ENCODE measurements around the gene GRIN3B.

DNA sequence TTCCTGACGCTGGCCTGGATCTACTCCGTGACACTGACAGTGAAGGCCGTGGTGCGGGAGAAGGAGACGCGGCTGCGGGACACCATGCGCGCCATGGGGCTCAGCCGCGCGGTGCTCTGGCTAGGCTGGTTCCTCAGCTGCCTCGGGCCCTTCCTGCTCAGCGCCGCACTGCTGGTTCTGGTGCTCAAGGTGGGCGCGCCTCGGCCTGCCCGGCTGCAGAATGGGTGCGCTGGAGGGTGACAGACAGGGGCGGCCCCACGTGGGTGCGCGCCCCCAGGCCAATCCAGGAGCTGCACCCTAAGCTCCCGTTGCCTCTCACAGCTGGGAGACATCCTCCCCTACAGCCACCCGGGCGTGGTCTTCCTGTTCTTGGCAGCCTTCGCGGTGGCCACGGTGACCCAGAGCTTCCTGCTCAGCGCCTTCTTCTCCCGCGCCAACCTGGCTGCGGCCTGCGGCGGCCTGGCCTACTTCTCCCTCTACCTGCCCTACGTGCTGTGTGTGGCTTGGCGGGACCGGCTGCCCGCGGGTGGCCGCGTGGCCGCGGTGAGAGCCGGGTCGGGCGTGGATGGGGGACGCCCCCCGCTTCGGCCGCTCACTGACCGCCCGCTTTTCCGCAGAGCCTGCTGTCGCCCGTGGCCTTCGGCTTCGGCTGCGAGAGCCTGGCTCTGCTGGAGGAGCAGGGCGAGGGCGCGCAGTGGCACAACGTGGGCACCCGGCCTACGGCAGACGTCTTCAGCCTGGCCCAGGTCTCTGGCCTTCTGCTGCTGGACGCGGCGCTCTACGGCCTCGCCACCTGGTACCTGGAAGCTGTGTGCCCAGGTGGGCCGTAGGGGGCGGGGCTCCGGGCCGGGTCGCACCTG lies 46.8 kb downstream of the GRIN3B start:
- TF ChIP-seq, protein P1, sequence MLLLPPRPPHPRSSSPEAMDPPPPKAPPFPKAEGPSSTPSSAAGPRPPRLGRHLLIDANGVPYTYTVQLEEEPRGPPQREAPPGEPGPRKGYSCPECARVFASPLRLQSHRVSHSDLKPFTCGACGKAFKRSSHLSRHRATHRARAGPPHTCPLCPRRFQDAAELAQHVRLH (tag by site-specific recombination; IDR thresholded peaks at IDR 0.05), result no peak
- TF ChIP-seq, protein P2, sequence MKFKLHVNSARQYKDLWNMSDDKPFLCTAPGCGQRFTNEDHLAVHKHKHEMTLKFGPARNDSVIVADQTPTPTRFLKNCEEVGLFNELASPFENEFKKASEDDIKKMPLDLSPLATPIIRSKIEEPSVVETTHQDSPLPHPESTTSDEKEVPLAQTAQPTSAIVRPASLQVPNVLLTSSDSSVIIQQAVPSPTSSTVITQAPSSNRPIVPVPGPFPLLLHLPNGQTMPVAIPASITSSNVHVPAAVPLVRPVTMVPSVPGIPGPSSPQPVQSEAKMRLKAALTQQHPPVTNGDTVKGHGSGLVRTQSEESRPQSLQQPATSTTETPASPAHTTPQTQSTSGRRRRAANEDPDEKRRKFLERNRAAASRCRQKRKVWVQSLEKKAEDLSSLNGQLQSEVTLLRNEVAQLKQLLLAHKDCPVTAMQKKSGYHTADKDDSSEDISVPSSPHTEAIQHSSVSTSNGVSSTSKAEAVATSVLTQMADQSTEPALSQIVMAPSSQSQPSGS (tag by site-specific recombination; IDR thresholded peaks at IDR 0.05; ENCODE audit: low read depth), result no peak
- no peak for TF ChIP-seq ZFP41 (tag by site-specific recombination; IDR thresholded peaks at IDR 0.05; ENCODE audit: borderline replicate concordance)
- TF ChIP-seq YY1 (tag by site-specific recombination; IDR thresholded peaks at IDR 0.05), result no peak
- TF ChIP-seq, protein P3, sequence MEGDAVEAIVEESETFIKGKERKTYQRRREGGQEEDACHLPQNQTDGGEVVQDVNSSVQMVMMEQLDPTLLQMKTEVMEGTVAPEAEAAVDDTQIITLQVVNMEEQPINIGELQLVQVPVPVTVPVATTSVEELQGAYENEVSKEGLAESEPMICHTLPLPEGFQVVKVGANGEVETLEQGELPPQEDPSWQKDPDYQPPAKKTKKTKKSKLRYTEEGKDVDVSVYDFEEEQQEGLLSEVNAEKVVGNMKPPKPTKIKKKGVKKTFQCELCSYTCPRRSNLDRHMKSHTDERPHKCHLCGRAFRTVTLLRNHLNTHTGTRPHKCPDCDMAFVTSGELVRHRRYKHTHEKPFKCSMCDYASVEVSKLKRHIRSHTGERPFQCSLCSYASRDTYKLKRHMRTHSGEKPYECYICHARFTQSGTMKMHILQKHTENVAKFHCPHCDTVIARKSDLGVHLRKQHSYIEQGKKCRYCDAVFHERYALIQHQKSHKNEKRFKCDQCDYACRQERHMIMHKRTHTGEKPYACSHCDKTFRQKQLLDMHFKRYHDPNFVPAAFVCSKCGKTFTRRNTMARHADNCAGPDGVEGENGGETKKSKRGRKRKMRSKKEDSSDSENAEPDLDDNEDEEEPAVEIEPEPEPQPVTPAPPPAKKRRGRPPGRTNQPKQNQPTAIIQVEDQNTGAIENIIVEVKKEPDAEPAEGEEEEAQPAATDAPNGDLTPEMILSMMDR (tag by site-specific recombination; IDR thresholded peaks at IDR 0.05), result no peak
- no peak for TF ChIP-seq ZNF114 (tag by site-specific recombination; IDR thresholded peaks at IDR 0.05)
- TF ChIP-seq, protein P4, sequence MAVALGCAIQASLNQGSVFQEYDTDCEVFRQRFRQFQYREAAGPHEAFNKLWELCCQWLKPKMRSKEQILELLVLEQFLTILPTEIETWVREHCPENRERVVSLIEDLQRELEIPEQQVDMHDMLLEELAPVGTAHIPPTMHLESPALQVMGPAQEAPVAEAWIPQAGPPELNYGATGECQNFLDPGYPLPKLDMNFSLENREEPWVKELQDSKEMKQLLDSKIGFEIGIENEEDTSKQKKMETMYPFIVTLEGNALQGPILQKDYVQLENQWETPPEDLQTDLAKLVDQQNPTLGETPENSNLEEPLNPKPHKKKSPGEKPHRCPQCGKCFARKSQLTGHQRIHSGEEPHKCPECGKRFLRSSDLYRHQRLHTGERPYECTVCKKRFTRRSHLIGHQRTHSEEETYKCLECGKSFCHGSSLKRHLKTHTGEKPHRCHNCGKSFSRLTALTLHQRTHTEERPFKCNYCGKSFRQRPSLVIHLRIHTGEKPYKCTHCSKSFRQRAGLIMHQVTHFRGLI (tag by site-specific recombination; IDR thresholded peaks at IDR 0.05), result no peak
- TF ChIP-seq ZNF626 (tag by site-specific recombination; IDR thresholded peaks at IDR 0.05), result no peak
- no peak for TF ChIP-seq ZNF146 (tag by site-specific recombination; IDR thresholded peaks at IDR 0.05)
- no peak for TF ChIP-seq ZNF169 (tag by site-specific recombination; IDR thresholded peaks at IDR 0.05)
- TF ChIP-seq, protein P5, sequence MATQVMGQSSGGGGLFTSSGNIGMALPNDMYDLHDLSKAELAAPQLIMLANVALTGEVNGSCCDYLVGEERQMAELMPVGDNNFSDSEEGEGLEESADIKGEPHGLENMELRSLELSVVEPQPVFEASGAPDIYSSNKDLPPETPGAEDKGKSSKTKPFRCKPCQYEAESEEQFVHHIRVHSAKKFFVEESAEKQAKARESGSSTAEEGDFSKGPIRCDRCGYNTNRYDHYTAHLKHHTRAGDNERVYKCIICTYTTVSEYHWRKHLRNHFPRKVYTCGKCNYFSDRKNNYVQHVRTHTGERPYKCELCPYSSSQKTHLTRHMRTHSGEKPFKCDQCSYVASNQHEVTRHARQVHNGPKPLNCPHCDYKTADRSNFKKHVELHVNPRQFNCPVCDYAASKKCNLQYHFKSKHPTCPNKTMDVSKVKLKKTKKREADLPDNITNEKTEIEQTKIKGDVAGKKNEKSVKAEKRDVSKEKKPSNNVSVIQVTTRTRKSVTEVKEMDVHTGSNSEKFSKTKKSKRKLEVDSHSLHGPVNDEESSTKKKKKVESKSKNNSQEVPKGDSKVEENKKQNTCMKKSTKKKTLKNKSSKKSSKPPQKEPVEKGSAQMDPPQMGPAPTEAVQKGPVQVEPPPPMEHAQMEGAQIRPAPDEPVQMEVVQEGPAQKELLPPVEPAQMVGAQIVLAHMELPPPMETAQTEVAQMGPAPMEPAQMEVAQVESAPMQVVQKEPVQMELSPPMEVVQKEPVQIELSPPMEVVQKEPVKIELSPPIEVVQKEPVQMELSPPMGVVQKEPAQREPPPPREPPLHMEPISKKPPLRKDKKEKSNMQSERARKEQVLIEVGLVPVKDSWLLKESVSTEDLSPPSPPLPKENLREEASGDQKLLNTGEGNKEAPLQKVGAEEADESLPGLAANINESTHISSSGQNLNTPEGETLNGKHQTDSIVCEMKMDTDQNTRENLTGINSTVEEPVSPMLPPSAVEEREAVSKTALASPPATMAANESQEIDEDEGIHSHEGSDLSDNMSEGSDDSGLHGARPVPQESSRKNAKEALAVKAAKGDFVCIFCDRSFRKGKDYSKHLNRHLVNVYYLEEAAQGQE (tag by site-specific recombination; IDR thresholded peaks at IDR 0.05), result no peak
- no peak for TF ChIP-seq ZNF777 (tag by site-specific recombination; IDR thresholded peaks at IDR 0.05; ENCODE audit: borderline replicate concordance)
- TF ChIP-seq ZNF121 (tag by site-specific recombination; IDR thresholded peaks at IDR 0.05), result no peak
